IPS DF 4.7 (cell line): ENCODE data around the gene ZNF213.

Experiments used
- DNase-seq: peaks from one replicate; pipeline ENCODE4 v3.0.0-alpha.2; 2013; ENCODE audit warnings: low spot score; ENCODE audit errors: extremely low read depth

Gene ZNF213

DNA sequence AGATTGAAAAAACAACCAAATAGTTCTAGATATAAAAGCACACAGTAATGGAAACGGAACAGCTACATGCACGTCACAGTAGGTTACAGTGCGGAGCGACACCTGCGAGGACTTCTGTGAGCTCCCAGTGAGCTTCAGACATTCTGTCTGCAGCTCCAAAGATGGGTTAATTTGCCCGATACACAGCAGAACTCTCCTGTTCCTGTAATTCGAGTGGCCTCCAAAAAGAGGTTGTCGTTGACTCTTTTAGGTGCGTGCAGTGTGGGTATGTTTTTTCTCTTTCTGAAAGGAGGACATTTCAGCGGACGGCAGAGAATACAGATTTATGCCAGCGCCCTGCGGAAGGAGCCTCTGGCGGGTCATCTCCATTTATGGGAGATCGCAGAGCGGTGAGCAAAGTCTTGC lies 56.1 kb downstream of the ZNF213 start:
- no peak for DNase-seq
